ENCODE measurements around the gene CABLES2.
"Not testable (repeated sequence)": the region's sequence is repeated elsewhere in the genome, so short reads cannot be mapped to it uniquely, and the experiment has no call there.

CABLES2 gene

GRCh38 chr20:62378215-62378614 lies 28.9 kb downstream of the CABLES2 start:
- Histone ChIP-seq H3K36me3 (ENCODE audit: insufficient read depth, low read length) (no peaks in the 10 kb centered on the region), H3K9ac (ENCODE audit: low read length) (no peak overlapping the region), H3K9me3 (ENCODE audit: low read length) (no peaks in the 10 kb centered on the region), H3K4me1 (ENCODE audit: insufficient read depth, low read length) (peaks cover 61% of the 10 kb centered on the region), H3K27me3 (ENCODE audit: control insufficient read depth in 1 of 2, insufficient read depth in 2 of 2, low read length in 2 of 2) (no peaks in the 10 kb centered on the region), H3K4me3 (ENCODE audit: low read depth in 1 of 2, low read length in 2 of 2) (peak overlapping the region in 1 of 2 donors; percentile 14), H3K27ac (ENCODE audit: low read depth, low read length) (peak overlapping the region; percentile 88)

- peak overlapping the region; percentile 45 for H3K9ac ChIP-seq (ENCODE audit: low read length)
- no peaks in the 10 kb centered on the region for H3K36me3 ChIP-seq (ENCODE audit: insufficient read depth, low read length)
- peak overlapping the region; percentile 88 for H3K27ac ChIP-seq (ENCODE audit: low read depth, low read length)
- peaks cover 63% of the 10 kb centered on the region for H3K4me1 ChIP-seq (ENCODE audit: insufficient read depth, low read length)
- H3K9me3 ChIP-seq (ENCODE audit: low read length), result no peaks in the 10 kb centered on the region
- H3K27me3 ChIP-seq (ENCODE audit: control insufficient read depth in 1 of 2, insufficient read depth in 2 of 2, low read length in 2 of 2), result no peaks in the 10 kb centered on the region
- peak overlapping the region in 1 of 2 donors; percentile 14 for H3K4me3 ChIP-seq (ENCODE audit: low read depth in 1 of 2, low read length in 2 of 2)
Measured at GRCh38 chr20:62377615-62378178, 29.4 kb downstream of the CABLES2 start.

- no peaks in the 10 kb centered on the region for H3K36me3 ChIP-seq (ENCODE audit: insufficient read depth, low read length)
- H3K9me3 ChIP-seq (ENCODE audit: low read length), result no peaks in the 10 kb centered on the region
- peak overlapping the region in 1 of 2 donors; percentile 14 for H3K4me3 ChIP-seq (ENCODE audit: low read depth in 1 of 2, low read length in 2 of 2)
- peak overlapping the region; percentile 88 for H3K27ac ChIP-seq (ENCODE audit: low read depth, low read length)
- H3K4me1 ChIP-seq (ENCODE audit: insufficient read depth, low read length), result peaks cover 62% of the 10 kb centered on the region
- no peaks in the 10 kb centered on the region for H3K27me3 ChIP-seq (ENCODE audit: control insufficient read depth in 1 of 2, insufficient read depth in 2 of 2, low read length in 2 of 2)
- peak overlapping the region; percentile 45 for H3K9ac ChIP-seq (ENCODE audit: low read length)
Measured at GRCh38 chr20:62377064-62377461, 30.0 kb downstream of the CABLES2 start.

GRCh38 chr20:62376112-62377063 lies 30.7 kb downstream of the CABLES2 start:
- peaks cover 68% of the 10 kb centered on the region for H3K4me1 ChIP-seq (ENCODE audit: insufficient read depth, low read length)
- H3K9ac ChIP-seq (ENCODE audit: low read length), result peak overlapping the region; percentile 45
- H3K9me3 ChIP-seq (ENCODE audit: low read length), result no peaks in the 10 kb centered on the region
- peak overlapping the region in 1 of 2 donors; percentile 10 for H3K4me3 ChIP-seq (ENCODE audit: low read depth in 1 of 2, low read length in 2 of 2)
- no peaks in the 10 kb centered on the region for H3K36me3 ChIP-seq (ENCODE audit: insufficient read depth, low read length)
- no peaks in the 10 kb centered on the region for H3K27me3 ChIP-seq (ENCODE audit: control insufficient read depth in 1 of 2, insufficient read depth in 2 of 2, low read length in 2 of 2)
- peak overlapping the region; percentile 88 for H3K27ac ChIP-seq (ENCODE audit: low read depth, low read length)

- H3K9me3 ChIP-seq (ENCODE audit: low read length), result no peaks in the 10 kb centered on the region
- H3K27ac ChIP-seq (ENCODE audit: low read depth, low read length), result peak overlapping the region; percentile 88
- no peak overlapping the region for H3K4me3 ChIP-seq (ENCODE audit: low read depth in 1 of 2, low read length in 2 of 2)
- H3K27me3 ChIP-seq (ENCODE audit: control insufficient read depth in 1 of 2, insufficient read depth in 2 of 2, low read length in 2 of 2), result peaks cover 0 to 8% of the 10 kb centered on the region in 2 donors
- peaks cover 87% of the 10 kb centered on the region for H3K4me1 ChIP-seq (ENCODE audit: insufficient read depth, low read length)
- peak overlapping the region; percentile 22 for H3K9ac ChIP-seq (ENCODE audit: low read length)
- no peaks in the 10 kb centered on the region for H3K36me3 ChIP-seq (ENCODE audit: insufficient read depth, low read length)
Measured at GRCh38 chr20:62374331-62375152, 32.5 kb downstream of the CABLES2 start.

GRCh38 chr20:62373631-62374179 lies 33.4 kb downstream of the CABLES2 start:
- not testable (repeated sequence) for H3K9me3 ChIP-seq (ENCODE audit: low read length); H3K27me3 ChIP-seq (ENCODE audit: control insufficient read depth in 1 of 2, insufficient read depth in 2 of 2, low read length in 2 of 2); H3K36me3 ChIP-seq (ENCODE audit: insufficient read depth, low read length); H3K4me3 ChIP-seq (ENCODE audit: low read depth in 1 of 2, low read length in 2 of 2)
- Histone ChIP-seq H3K27ac (ENCODE audit: low read depth, low read length) (peak overlapping the region; percentile 88), H3K4me1 (ENCODE audit: insufficient read depth, low read length) (peaks cover 92% of the 10 kb centered on the region), H3K9ac (ENCODE audit: low read length) (peak overlapping the region; percentile 22)

- Histone ChIP-seq H3K9me3 (ENCODE audit: low read length) (no peaks in the 10 kb centered on the region), H3K4me1 (ENCODE audit: insufficient read depth, low read length) (peaks cover 91% of the 10 kb centered on the region), H3K27me3 (ENCODE audit: control insufficient read depth in 1 of 2, insufficient read depth in 2 of 2, low read length in 2 of 2) (peaks cover 0 to 8% of the 10 kb centered on the region in 2 donors), H3K9ac (ENCODE audit: low read length) (peak overlapping the region; percentile 57), H3K4me3 (ENCODE audit: low read depth in 1 of 2, low read length in 2 of 2) (no peak overlapping the region), H3K27ac (ENCODE audit: low read depth, low read length) (peak overlapping the region; percentile 93), H3K36me3 (ENCODE audit: insufficient read depth, low read length) (no peaks in the 10 kb centered on the region)
Measured at GRCh38 chr20:62372042-62372993, 34.8 kb downstream of the CABLES2 start.

GRCh38 chr20:62371588-62372041 lies 35.5 kb downstream of the CABLES2 start:
- Histone ChIP-seq H3K27me3 (ENCODE audit: control insufficient read depth in 1 of 2, insufficient read depth in 2 of 2, low read length in 2 of 2) (peaks cover 0 to 8% of the 10 kb centered on the region in 2 donors), H3K9ac (ENCODE audit: low read length) (peak overlapping the region; percentile 44), H3K36me3 (ENCODE audit: insufficient read depth, low read length) (no peaks in the 10 kb centered on the region), H3K9me3 (ENCODE audit: low read length) (no peaks in the 10 kb centered on the region), H3K4me1 (ENCODE audit: insufficient read depth, low read length) (peaks cover 84% of the 10 kb centered on the region), H3K4me3 (ENCODE audit: low read depth in 1 of 2, low read length in 2 of 2) (no peak overlapping the region), H3K27ac (ENCODE audit: low read depth, low read length) (peak overlapping the region; percentile 90)

GRCh38 chr20:62370807-62371587 lies 36.1 kb downstream of the CABLES2 start:
- Histone ChIP-seq H3K9me3 (ENCODE audit: low read length) (no peaks in the 10 kb centered on the region), H3K4me1 (ENCODE audit: insufficient read depth, low read length) (peaks cover 78% of the 10 kb centered on the region), H3K27me3 (ENCODE audit: control insufficient read depth in 1 of 2, insufficient read depth in 2 of 2, low read length in 2 of 2) (peaks cover 0 to 8% of the 10 kb centered on the region in 2 donors), H3K27ac (ENCODE audit: low read depth, low read length) (peak overlapping the region; percentile 90), H3K4me3 (ENCODE audit: low read depth in 1 of 2, low read length in 2 of 2) (no peak overlapping the region), H3K9ac (ENCODE audit: low read length) (no peak overlapping the region), H3K36me3 (ENCODE audit: insufficient read depth, low read length) (no peaks in the 10 kb centered on the region)
